Measurements from ENCODE around the gene STAT2. TPM values are rescaled to one million over a fixed set of nuclear protein-coding genes. Genes with fewer than 3 reads are reported as not detected.
"Not testable (repeated sequence)": the region's sequence is repeated elsewhere in the genome, so short reads cannot be mapped to it uniquely, and the experiment has no call there.

Gene STAT2
- polyA plus RNA-seq = 10 to 100 TPM; 49.5 to 78.1 (median 61.4) TPM

- H3K36me3 Mint-ChIP-seq = peaks cover 4 to 7% (median 6%) of the 10 kb centered on the region in 3 donors
- no peaks in the 10 kb centered on the region for H3K9me3 Mint-ChIP-seq
- peak within 1 kb of the TSS; percentile 94 to 99 (median 97) for H3K4me3 Mint-ChIP-seq
- peak within 1 kb of the TSS; percentile 90 to 98 (median 94) for H3K27ac Mint-ChIP-seq
- DNase-seq = peak; percentile 100
- peaks cover 0 to 4% (median 4%) of the 10 kb centered on the region in 3 donors for H3K27me3 Mint-ChIP-seq (ENCODE audit: low read depth in 3 of 3)
- peaks cover 25 to 42% of the 10 kb centered on the region in 2 donors for H3K4me1 Mint-ChIP-seq
Measured at GRCh38 chr12:56359851-56360767, at the start of gene STAT2. STAT2 (minus strand) TSS chr12:56360107; CDS start chr12:56356571, 3,536 bp downstream.

GRCh38 chr12:56408799-56409417 lies 49.0 kb upstream of the STAT2 start:
- H3K27me3 Mint-ChIP-seq (ENCODE audit: low read depth in 3 of 3) = peaks cover 0 to 4% (median 0%) of the 10 kb centered on the region in 3 donors
- H3K4me3 Mint-ChIP-seq = no peak overlapping the region
- H3K4me1 Mint-ChIP-seq = no peaks in the 10 kb centered on the region
- H3K27ac Mint-ChIP-seq = no peak overlapping the region
- DNase-seq = no peak
- no peaks in the 10 kb centered on the region for H3K9me3 Mint-ChIP-seq
- no peaks in the 10 kb centered on the region for H3K36me3 Mint-ChIP-seq

- not testable (repeated sequence) for H3K9me3 Mint-ChIP-seq; DNase-seq; H3K27me3 Mint-ChIP-seq (ENCODE audit: low read depth in 3 of 3); H3K27ac Mint-ChIP-seq; H3K36me3 Mint-ChIP-seq; H3K4me3 Mint-ChIP-seq; H3K4me1 Mint-ChIP-seq
Measured at GRCh38 chr12:56404227-56404626, 44.3 kb upstream of the STAT2 start.

- DNase-seq; H3K27ac Mint-ChIP-seq; H3K4me1 Mint-ChIP-seq; H3K36me3 Mint-ChIP-seq; H3K4me3 Mint-ChIP-seq; H3K27me3 Mint-ChIP-seq (ENCODE audit: low read depth in 3 of 3); H3K9me3 Mint-ChIP-seq: not testable (repeated sequence)
Measured at GRCh38 chr12:56401612-56402011, 41.7 kb upstream of the STAT2 start.

- H3K27ac Mint-ChIP-seq, H3K4me3 Mint-ChIP-seq, DNase-seq: not testable (repeated sequence)
Measured at GRCh38 chr12:56401125-56401524, 41.2 kb upstream of the STAT2 start.

GRCh38 chr12:56399466-56399865 lies 39.6 kb upstream of the STAT2 start:
- H3K9me3 Mint-ChIP-seq; DNase-seq; H3K27ac Mint-ChIP-seq; H3K27me3 Mint-ChIP-seq (ENCODE audit: low read depth in 3 of 3); H3K36me3 Mint-ChIP-seq; H3K4me1 Mint-ChIP-seq; H3K4me3 Mint-ChIP-seq: not testable (repeated sequence)

More at GRCh38 chr12:56401125-56401524, 41.2 kb upstream of the STAT2 start:
- H3K4me1 Mint-ChIP-seq; H3K9me3 Mint-ChIP-seq; H3K36me3 Mint-ChIP-seq; H3K27me3 Mint-ChIP-seq (ENCODE audit: low read depth in 3 of 3): not testable (repeated sequence)

- Mint-ChIP-seq H3K4me1 (no peaks in the 10 kb centered on the region), H3K4me3 (no peak overlapping the region), H3K9me3 (peaks cover 0 to 6% (median 0%) of the 10 kb centered on the region in 6 donors), H3K36me3 (no peaks in the 10 kb centered on the region), H3K27ac (no peak overlapping the region), H3K27me3 (ENCODE audit: low read depth in 3 of 3) (peaks cover under 1 to 2% (median 1%) of the 10 kb centered on the region in 3 donors)
- no peak for DNase-seq
Measured at GRCh38 chr12:56398324-56398723, 38.4 kb upstream of the STAT2 start.

GRCh38 chr12:56392331-56392730 lies 32.4 kb upstream of the STAT2 start:
- H3K4me1 Mint-ChIP-seq = no peaks in the 10 kb centered on the region
- H3K27me3 Mint-ChIP-seq (ENCODE audit: low read depth in 3 of 3) = peaks cover 0 to 4% (median 3%) of the 10 kb centered on the region in 3 donors
- no peak for DNase-seq
- no peaks in the 10 kb centered on the region for H3K36me3 Mint-ChIP-seq
- no peak overlapping the region for H3K4me3 Mint-ChIP-seq
- no peak overlapping the region for H3K27ac Mint-ChIP-seq
- H3K9me3 Mint-ChIP-seq = no peaks in the 10 kb centered on the region

GRCh38 chr12:56391721-56392120 lies 31.8 kb upstream of the STAT2 start:
- Mint-ChIP-seq H3K9me3 (no peaks in the 10 kb centered on the region), H3K36me3 (no peaks in the 10 kb centered on the region), H3K4me1 (no peaks in the 10 kb centered on the region), H3K27ac (no peak overlapping the region), H3K27me3 (ENCODE audit: low read depth in 3 of 3) (peaks cover 0 to 4% (median 3%) of the 10 kb centered on the region in 3 donors), H3K4me3 (no peak overlapping the region)
- no peak for DNase-seq

- H3K36me3 Mint-ChIP-seq = no peaks in the 10 kb centered on the region
- peaks cover 0 to 4% (median 2%) of the 10 kb centered on the region in 3 donors for H3K27me3 Mint-ChIP-seq (ENCODE audit: low read depth in 3 of 3)
- DNase-seq = no peak
- no peak overlapping the region for H3K27ac Mint-ChIP-seq
- no peaks in the 10 kb centered on the region for H3K9me3 Mint-ChIP-seq
- H3K4me3 Mint-ChIP-seq = no peak overlapping the region
- no peaks in the 10 kb centered on the region for H3K4me1 Mint-ChIP-seq
Measured at GRCh38 chr12:56389412-56389811, 29.5 kb upstream of the STAT2 start.

GRCh38 chr12:56387152-56387736 lies 27.3 kb upstream of the STAT2 start:
- no peaks in the 10 kb centered on the region for H3K4me1 Mint-ChIP-seq
- DNase-seq = no peak
- H3K27ac Mint-ChIP-seq = no peak overlapping the region
- H3K9me3 Mint-ChIP-seq = no peaks in the 10 kb centered on the region
- H3K27me3 Mint-ChIP-seq (ENCODE audit: low read depth in 3 of 3) = peaks cover 2% of the 10 kb centered on the region in 3 donors
- H3K36me3 Mint-ChIP-seq = no peaks in the 10 kb centered on the region
- H3K4me3 Mint-ChIP-seq = no peak overlapping the region

- Mint-ChIP-seq H3K9me3 (no peaks in the 10 kb centered on the region), H3K36me3 (no peaks in the 10 kb centered on the region), H3K4me1 (no peaks in the 10 kb centered on the region), H3K27ac (no peak overlapping the region), H3K4me3 (no peak overlapping the region), H3K27me3 (ENCODE audit: low read depth in 3 of 3) (peaks cover 2 to 5% (median 2%) of the 10 kb centered on the region in 3 donors)
- no peak for DNase-seq
Measured at GRCh38 chr12:56385873-56386272, 26.0 kb upstream of the STAT2 start.

GRCh38 chr12:56382611-56383010 lies 22.7 kb upstream of the STAT2 start:
- Mint-ChIP-seq H3K36me3 (no peaks in the 10 kb centered on the region), H3K27me3 (ENCODE audit: low read depth in 3 of 3) (peaks cover 0 to 6% (median 2%) of the 10 kb centered on the region in 3 donors), H3K27ac (no peak overlapping the region), H3K4me3 (no peak overlapping the region), H3K9me3 (no peaks in the 10 kb centered on the region), H3K4me1 (no peaks in the 10 kb centered on the region)
- no peak for DNase-seq

- H3K4me3 Mint-ChIP-seq = no peak overlapping the region
- DNase-seq = no peak
- no peaks in the 10 kb centered on the region for H3K9me3 Mint-ChIP-seq
- H3K27ac Mint-ChIP-seq = no peak overlapping the region
- H3K27me3 Mint-ChIP-seq (ENCODE audit: low read depth in 3 of 3) = peaks cover 0 to 11% (median 5%) of the 10 kb centered on the region in 3 donors
- no peaks in the 10 kb centered on the region for H3K4me1 Mint-ChIP-seq
- no peaks in the 10 kb centered on the region for H3K36me3 Mint-ChIP-seq
Measured at GRCh38 chr12:56377989-56378316, 18.0 kb upstream of the STAT2 start.

Measured in immature natural killer cell (primary cell).